Measurements from ENCODE around the gene MLLT6. TPM values are rescaled to one million over a fixed set of nuclear protein-coding genes. Genes with fewer than 3 reads are reported as not detected.
A peak's percentile ranks its signal among the peaks of the same experiment; 100 is the strongest.

The MLLT6 gene
- total and polyA plus RNA-seq, 2 of the 13 experiments (the other 11 are each of a cell fraction or from before 2014, with no cell fraction given), result 50.7 to 69.5 TPM

- TF ChIP-seq, protein P1, sequence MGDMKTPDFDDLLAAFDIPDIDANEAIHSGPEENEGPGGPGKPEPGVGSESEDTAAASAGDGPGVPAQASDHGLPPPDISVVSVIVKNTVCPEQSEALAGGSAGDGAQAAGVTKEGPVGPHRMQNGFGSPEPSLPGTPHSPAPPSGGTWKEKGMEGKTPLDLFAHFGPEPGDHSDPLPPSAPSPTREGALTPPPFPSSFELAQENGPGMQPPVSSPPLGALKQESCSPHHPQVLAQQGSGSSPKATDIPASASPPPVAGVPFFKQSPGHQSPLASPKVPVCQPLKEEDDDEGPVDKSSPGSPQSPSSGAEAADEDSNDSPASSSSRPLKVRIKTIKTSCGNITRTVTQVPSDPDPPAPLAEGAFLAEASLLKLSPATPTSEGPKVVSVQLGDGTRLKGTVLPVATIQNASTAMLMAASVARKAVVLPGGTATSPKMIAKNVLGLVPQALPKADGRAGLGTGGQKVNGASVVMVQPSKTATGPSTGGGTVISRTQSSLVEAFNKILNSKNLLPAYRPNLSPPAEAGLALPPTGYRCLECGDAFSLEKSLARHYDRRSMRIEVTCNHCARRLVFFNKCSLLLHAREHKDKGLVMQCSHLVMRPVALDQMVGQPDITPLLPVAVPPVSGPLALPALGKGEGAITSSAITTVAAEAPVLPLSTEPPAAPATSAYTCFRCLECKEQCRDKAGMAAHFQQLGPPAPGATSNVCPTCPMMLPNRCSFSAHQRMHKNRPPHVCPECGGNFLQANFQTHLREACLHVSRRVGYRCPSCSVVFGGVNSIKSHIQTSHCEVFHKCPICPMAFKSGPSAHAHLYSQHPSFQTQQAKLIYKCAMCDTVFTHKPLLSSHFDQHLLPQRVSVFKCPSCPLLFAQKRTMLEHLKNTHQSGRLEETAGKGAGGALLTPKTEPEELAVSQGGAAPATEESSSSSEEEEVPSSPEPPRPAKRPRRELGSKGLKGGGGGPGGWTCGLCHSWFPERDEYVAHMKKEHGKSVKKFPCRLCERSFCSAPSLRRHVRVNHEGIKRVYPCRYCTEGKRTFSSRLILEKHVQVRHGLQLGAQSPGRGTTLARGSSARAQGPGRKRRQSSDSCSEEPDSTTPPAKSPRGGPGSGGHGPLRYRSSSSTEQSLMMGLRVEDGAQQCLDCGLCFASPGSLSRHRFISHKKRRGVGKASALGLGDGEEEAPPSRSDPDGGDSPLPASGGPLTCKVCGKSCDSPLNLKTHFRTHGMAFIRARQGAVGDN (CRISPR knock-in tag; IDR thresholded peaks at IDR 0.05), result peak; percentile 44
- TF ChIP-seq ZNF547 (CRISPR knock-in tag; IDR thresholded peaks at IDR 0.05) (no peak), ONECUT2 (CRISPR knock-in tag; IDR thresholded peaks at IDR 0.05) (0 out of 2 replicates have a peak, but pooled peaks have one; percentile 6), UBTF (CRISPR knock-in tag; IDR thresholded peaks at IDR 0.05) (peak; percentile 41; the same call in 1 of the 2 replicates), RCOR2 (CRISPR knock-in tag; IDR thresholded peaks at IDR 0.05) (peak; percentile 52; the same call in 1 of the 2 replicates), MED1 (CRISPR knock-in tag; IDR thresholded peaks at IDR 0.05) (0 out of 2 replicates have a peak, but pooled peaks have one; percentile 18), ARID4A (CRISPR knock-in tag; IDR thresholded peaks at IDR 0.05; ENCODE audit: borderline replicate concordance) (no peak; the same call in 1 of the 2 replicates), HMGXB4 (CRISPR knock-in tag; IDR thresholded peaks at IDR 0.05; ENCODE audit: borderline replicate concordance in 1 of 2, low read depth in 1 of 2) (0 out of 4 replicates have a peak, but pooled peaks have one; percentile 31 to 35)
- TF ChIP-seq, protein P2, sequence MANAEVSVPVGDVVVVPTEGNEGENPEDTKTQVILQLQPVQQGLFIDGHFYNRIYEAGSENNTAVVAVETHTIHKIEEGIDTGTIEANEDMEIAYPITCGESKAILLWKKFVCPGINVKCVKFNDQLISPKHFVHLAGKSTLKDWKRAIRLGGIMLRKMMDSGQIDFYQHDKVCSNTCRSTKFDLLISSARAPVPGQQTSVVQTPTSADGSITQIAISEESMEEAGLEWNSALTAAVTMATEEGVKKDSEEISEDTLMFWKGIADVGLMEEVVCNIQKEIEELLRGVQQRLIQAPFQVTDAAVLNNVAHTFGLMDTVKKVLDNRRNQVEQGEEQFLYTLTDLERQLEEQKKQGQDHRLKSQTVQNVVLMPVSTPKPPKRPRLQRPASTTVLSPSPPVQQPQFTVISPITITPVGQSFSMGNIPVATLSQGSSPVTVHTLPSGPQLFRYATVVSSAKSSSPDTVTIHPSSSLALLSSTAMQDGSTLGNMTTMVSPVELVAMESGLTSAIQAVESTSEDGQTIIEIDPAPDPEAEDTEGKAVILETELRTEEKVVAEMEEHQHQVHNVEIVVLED (CRISPR knock-in tag; IDR thresholded peaks at IDR 0.05; ENCODE audit: borderline replicate concordance), result 0 out of 2 replicates have a peak, but pooled peaks have one; percentile 13
These were observed 13.9 kb upstream of the MLLT6 start (continued) for GRCh38 chr17:38691154-38691553.

All from HepG2 (cell line).